IPS DF 6.9 (cell line): ENCODE measurements around the gene CAMK1G.

ENCODE experiments used
- DNase-seq: peaks from one replicate; pipeline ENCODE4 v3.0.0-alpha.2; 2013; ENCODE audit warnings: low read depth, low spot score
- H3K27ac ChIP-seq: one replicate; pipeline ENCODE4 v1.5.1; 2013; ENCODE audit warnings: low read length, control low read depth
- H3K27me3 ChIP-seq: 2 replicates; pipeline ENCODE4 v1.6.1; 2013; ENCODE audit warnings: mild to moderate bottlenecking, low read length; ENCODE audit not compliant: control insufficient read depth, insufficient read depth
- H3K36me3 ChIP-seq: 2 replicates; pipeline ENCODE4 v1.6.1; 2013; ENCODE audit warnings: low read length; ENCODE audit not compliant: control insufficient read depth, insufficient read depth
- H3K4me1 ChIP-seq: 2 replicates; pipeline ENCODE4 v1.6.1; 2013; ENCODE audit warnings: low read length; ENCODE audit not compliant: control insufficient read depth, insufficient read depth
- H3K4me3 ChIP-seq: 2 replicates; pipeline ENCODE4 v1.5.1; 2013; ENCODE audit warnings: mild to moderate bottlenecking, low read length
- H3K9me3 ChIP-seq: 2 replicates; pipeline ENCODE4 v1.6.1; 2013; ENCODE audit warnings: low read length, inconsistent platforms; ENCODE audit not compliant: control insufficient read depth, insufficient read depth
- WGBS: extraction: QIAGEN DNeasy Blood & Tissue Kit; methylation state at CpG from one replicate; pipeline ENCODE4 v1.1.7; 2013; ENCODE audit warnings: mixed read lengths, missing lambda C conversion rate; ENCODE audit not compliant: insufficient read length, insufficient coverage; 5-methylcytosine and 5-hydroxymethylcytosine counted together

CAMK1G gene

GRCh38 chr1:209583408-209583807 is at the start of gene CAMK1G:
Gene CAMK1G, plus strand, starts transcription at chr1:209583714. Its CDS starts 11,270 bp downstream, at chr1:209594984.
- Histone ChIP-seq H3K4me3 (no peak within 1 kb of the TSS), H3K36me3 (no peaks in the 10 kb centered on the region), H3K27me3 (peaks cover 5% of the 10 kb centered on the region; the same call in 1 of the 2 replicates), H3K9me3 (no peaks in the 10 kb centered on the region), H3K4me1 (peaks cover 2% of the 10 kb centered on the region; the same call in 1 of the 2 replicates), H3K27ac (no peak within 1 kb of the TSS)
- whole genome bisulfite sequencing: no CpG with 5 or more reads among the region's 6 CpGs
- DNase-seq: no peak

- H3K9me3 ChIP-seq: no peaks in the 10 kb centered on the region
- no peak overlapping the region for H3K27ac ChIP-seq
- H3K4me3 ChIP-seq: no peak overlapping the region
- no peaks in the 10 kb centered on the region for H3K27me3 ChIP-seq
- no peak for DNase-seq
- H3K36me3 ChIP-seq: no peaks in the 10 kb centered on the region
- H3K4me1 ChIP-seq: no peaks in the 10 kb centered on the region
- WGBS: no CpG with 5 or more reads among the region's 8 CpGs
Measured at GRCh38 chr1:209534496-209535250, 48.8 kb upstream of the CAMK1G start.

- no peaks in the 10 kb centered on the region for H3K27me3 ChIP-seq
- H3K27ac ChIP-seq: no peak overlapping the region
- WGBS: no CpG with 5 or more reads among the region's 2 CpGs
- H3K9me3 ChIP-seq: no peaks in the 10 kb centered on the region
- no peaks in the 10 kb centered on the region for H3K4me1 ChIP-seq
- no peaks in the 10 kb centered on the region for H3K36me3 ChIP-seq
- H3K4me3 ChIP-seq: no peak overlapping the region
- DNase-seq: no peak
Measured at GRCh38 chr1:209536843-209537242, 46.7 kb upstream of the CAMK1G start.

GRCh38 chr1:209537336-209538114 is 46.0 kb upstream of the CAMK1G start:
- no peak for DNase-seq
- Histone ChIP-seq H3K36me3 (no peaks in the 10 kb centered on the region), H3K9me3 (no peaks in the 10 kb centered on the region), H3K4me1 (no peaks in the 10 kb centered on the region), H3K27ac (no peak overlapping the region), H3K4me3 (no peak overlapping the region), H3K27me3 (no peaks in the 10 kb centered on the region)
- WGBS: no CpG with 5 or more reads among the region's 1 CpG

- no peak overlapping the region for H3K4me3 ChIP-seq
- no peak overlapping the region for H3K27ac ChIP-seq
- H3K27me3 ChIP-seq: no peaks in the 10 kb centered on the region
- no peaks in the 10 kb centered on the region for H3K4me1 ChIP-seq
- H3K9me3 ChIP-seq: no peaks in the 10 kb centered on the region
- DNase-seq: no peak
- H3K36me3 ChIP-seq: no peaks in the 10 kb centered on the region
Measured at GRCh38 chr1:209539576-209539975, 43.9 kb upstream of the CAMK1G start.

GRCh38 chr1:209542585-209542984 is 40.9 kb upstream of the CAMK1G start:
- Histone ChIP-seq H3K4me3 (no peak overlapping the region), H3K27ac (no peak overlapping the region), H3K27me3 (no peaks in the 10 kb centered on the region), H3K9me3 (no peaks in the 10 kb centered on the region), H3K36me3 (no peaks in the 10 kb centered on the region), H3K4me1 (no peaks in the 10 kb centered on the region)
- no peak for DNase-seq

- no peak for DNase-seq
- Histone ChIP-seq H3K36me3 (no peaks in the 10 kb centered on the region), H3K27ac (no peak overlapping the region), H3K9me3 (no peaks in the 10 kb centered on the region), H3K27me3 (no peaks in the 10 kb centered on the region), H3K4me3 (no peak overlapping the region), H3K4me1 (no peaks in the 10 kb centered on the region)
- no CpG with 5 or more reads among the region's 2 CpGs for WGBS
Measured at GRCh38 chr1:209544098-209544497, 39.4 kb upstream of the CAMK1G start.

- no peak for DNase-seq
- no CpG with 5 or more reads among the region's 3 CpGs for WGBS
- no peak overlapping the region for H3K27ac ChIP-seq
- no peaks in the 10 kb centered on the region for H3K4me1 ChIP-seq
- H3K9me3 ChIP-seq: no peaks in the 10 kb centered on the region
- no peak overlapping the region for H3K4me3 ChIP-seq
- no peaks in the 10 kb centered on the region for H3K27me3 ChIP-seq
- no peaks in the 10 kb centered on the region for H3K36me3 ChIP-seq
Measured at GRCh38 chr1:209545423-209545822, 38.1 kb upstream of the CAMK1G start.

- H3K27me3 ChIP-seq: no peaks in the 10 kb centered on the region
- no peaks in the 10 kb centered on the region for H3K4me1 ChIP-seq
- DNase-seq: no peak
- H3K36me3 ChIP-seq: no peaks in the 10 kb centered on the region
- no peak overlapping the region for H3K27ac ChIP-seq
- no CpG with 5 or more reads among the region's 5 CpGs for WGBS
- no peak overlapping the region for H3K4me3 ChIP-seq
- no peaks in the 10 kb centered on the region for H3K9me3 ChIP-seq
Measured at GRCh38 chr1:209546390-209547085, 37.0 kb upstream of the CAMK1G start.

- no peaks in the 10 kb centered on the region for H3K9me3 ChIP-seq
- no peaks in the 10 kb centered on the region for H3K4me1 ChIP-seq
- H3K27me3 ChIP-seq: no peaks in the 10 kb centered on the region
- H3K27ac ChIP-seq: no peak overlapping the region
- no peaks in the 10 kb centered on the region for H3K36me3 ChIP-seq
- DNase-seq: no peak
- no peak overlapping the region for H3K4me3 ChIP-seq
- no CpG with 5 or more reads among the region's 3 CpGs for WGBS
Measured at GRCh38 chr1:209547626-209548025, 35.9 kb upstream of the CAMK1G start.
